Measurements from ENCODE around the gene LCP2. TPM values are rescaled to one million over a fixed set of nuclear protein-coding genes. Genes with fewer than 3 reads are reported as not detected.

LCP2 gene
- total RNA-seq, 1 experiment from 2014 or later, result 0.72 TPM

DNA sequence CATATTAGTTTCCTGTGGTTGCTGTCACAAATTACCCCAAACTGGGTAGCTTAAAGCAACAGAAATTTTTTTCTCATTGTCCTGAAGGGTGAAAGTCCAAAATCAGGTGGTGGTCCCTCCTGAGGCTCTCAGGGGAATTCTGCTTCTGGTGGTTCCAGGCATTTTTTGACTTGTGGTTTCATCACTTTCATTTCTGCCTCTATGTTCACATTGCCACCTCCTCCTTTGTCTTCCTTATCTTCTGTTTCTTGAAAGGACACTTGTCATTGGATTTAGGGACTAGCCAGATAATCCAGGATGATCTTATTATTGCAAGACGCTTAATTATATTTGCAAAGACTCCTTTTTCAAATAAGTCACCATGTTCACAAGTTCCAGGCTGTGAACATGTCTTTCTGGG, 48.4 kb upstream of the LCP2 start:
- no peaks in the 10 kb centered on the region; the same call in 1 of the 2 replicates for H3K27me3 Mint-ChIP-seq (ENCODE audit: low read depth)
- ATAC-seq (no peak), DNase-seq (ENCODE audit: low spot score) (no peak)
- ChIA-PET CTCF (interaction anchor here (1.6 to 2.7 kb wide), 2 partner anchors 58 to 65 kb away, joined by 4 to 11 read pairs; no protein-coding TSS in a partner anchor), POLR2A (no interaction called here)
- H3K4me1 Mint-ChIP-seq, result peaks cover 34% of the 10 kb centered on the region
- H3K4me3 Mint-ChIP-seq, result no peak overlapping the region
- no peak overlapping the region for H3K27ac Mint-ChIP-seq
- TF ChIP-seq ZBTB21 (CRISPR knock-in tag; IDR thresholded peaks at IDR 0.05; ENCODE audit: borderline replicate concordance), result no peak
- H3K36me3 Mint-ChIP-seq, result peaks cover 14% of the 10 kb centered on the region
- H3K9me3 Mint-ChIP-seq, result peaks cover 27% of the 10 kb centered on the region

- TF ChIP-seq AFF4 (CRISPR knock-in tag; IDR thresholded peaks at IDR 0.05; ENCODE audit: borderline replicate concordance), result no peak
- no peak overlapping the region for H3K4me3 Mint-ChIP-seq
- H3K27ac Mint-ChIP-seq, result no peak overlapping the region
- DNase-seq (ENCODE audit: low spot score) (no peak), ATAC-seq (no peak)
- peaks cover 29% of the 10 kb centered on the region for H3K9me3 Mint-ChIP-seq
- H3K36me3 Mint-ChIP-seq, result peaks cover 16% of the 10 kb centered on the region
- ChIA-PET CTCF (interaction anchor here (1.6 kb wide), 1 partner anchor 60 kb away, joined by 3 read pairs; no protein-coding TSS in a partner anchor), POLR2A (no interaction called here)
- no peaks in the 10 kb centered on the region; the same call in 1 of the 2 replicates for H3K27me3 Mint-ChIP-seq (ENCODE audit: low read depth)
- peaks cover 46% of the 10 kb centered on the region for H3K4me1 Mint-ChIP-seq
These were observed 45.6 kb upstream of the LCP2 start for GRCh38 chr5:170343177-170343576.

- peaks cover 29% of the 10 kb centered on the region for H3K9me3 Mint-ChIP-seq
- no peak overlapping the region for H3K27ac Mint-ChIP-seq
- DNase-seq (ENCODE audit: low spot score) (no peak), ATAC-seq (no peak)
- H3K36me3 Mint-ChIP-seq, result peaks cover 16% of the 10 kb centered on the region
- CTCF ChIA-PET, result interaction anchor here (1.6 to 6.8 kb wide), 3 partner anchors 61 to 116 kb away, joined by 3 to 92 read pairs (median 89); no protein-coding TSS in a partner anchor
- no peak overlapping the region for H3K4me3 Mint-ChIP-seq
- peaks cover 46% of the 10 kb centered on the region for H3K4me1 Mint-ChIP-seq
- POLR2A ChIA-PET, result no interaction called here
- no peaks in the 10 kb centered on the region; the same call in 1 of the 2 replicates for H3K27me3 Mint-ChIP-seq (ENCODE audit: low read depth)
- TF ChIP-seq FOXK1 (CRISPR knock-in tag; IDR thresholded peaks at IDR 0.05), result no peak
- no peak for TF ChIP-seq ELF4 (CRISPR knock-in tag; IDR thresholded peaks at IDR 0.05; ENCODE audit: low read depth)
- TF ChIP-seq FOXJ3 (CRISPR knock-in tag; IDR thresholded peaks at IDR 0.05; ENCODE audit: borderline replicate concordance), result no peak
- TF ChIP-seq, protein P1, sequence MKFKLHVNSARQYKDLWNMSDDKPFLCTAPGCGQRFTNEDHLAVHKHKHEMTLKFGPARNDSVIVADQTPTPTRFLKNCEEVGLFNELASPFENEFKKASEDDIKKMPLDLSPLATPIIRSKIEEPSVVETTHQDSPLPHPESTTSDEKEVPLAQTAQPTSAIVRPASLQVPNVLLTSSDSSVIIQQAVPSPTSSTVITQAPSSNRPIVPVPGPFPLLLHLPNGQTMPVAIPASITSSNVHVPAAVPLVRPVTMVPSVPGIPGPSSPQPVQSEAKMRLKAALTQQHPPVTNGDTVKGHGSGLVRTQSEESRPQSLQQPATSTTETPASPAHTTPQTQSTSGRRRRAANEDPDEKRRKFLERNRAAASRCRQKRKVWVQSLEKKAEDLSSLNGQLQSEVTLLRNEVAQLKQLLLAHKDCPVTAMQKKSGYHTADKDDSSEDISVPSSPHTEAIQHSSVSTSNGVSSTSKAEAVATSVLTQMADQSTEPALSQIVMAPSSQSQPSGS (CRISPR knock-in tag; IDR thresholded peaks at IDR 0.05; ENCODE audit: borderline replicate concordance, low read depth), result no peak
- TF ChIP-seq RORB (CRISPR knock-in tag; IDR thresholded peaks at IDR 0.05), result no peak
- no peak for TF ChIP-seq TEAD1 (CRISPR knock-in tag; IDR thresholded peaks at IDR 0.05)
- no peak for TF ChIP-seq JAZF1 (CRISPR knock-in tag; IDR thresholded peaks at IDR 0.05)
- TF ChIP-seq ERG (CRISPR knock-in tag; IDR thresholded peaks at IDR 0.05), result no peak
- TF ChIP-seq ESRRA (CRISPR knock-in tag; IDR thresholded peaks at IDR 0.05; ENCODE audit: borderline replicate concordance), result no peak
- no peak for TF ChIP-seq GABPB1 (CRISPR knock-in tag; IDR thresholded peaks at IDR 0.05)
- TF ChIP-seq, protein P2, sequence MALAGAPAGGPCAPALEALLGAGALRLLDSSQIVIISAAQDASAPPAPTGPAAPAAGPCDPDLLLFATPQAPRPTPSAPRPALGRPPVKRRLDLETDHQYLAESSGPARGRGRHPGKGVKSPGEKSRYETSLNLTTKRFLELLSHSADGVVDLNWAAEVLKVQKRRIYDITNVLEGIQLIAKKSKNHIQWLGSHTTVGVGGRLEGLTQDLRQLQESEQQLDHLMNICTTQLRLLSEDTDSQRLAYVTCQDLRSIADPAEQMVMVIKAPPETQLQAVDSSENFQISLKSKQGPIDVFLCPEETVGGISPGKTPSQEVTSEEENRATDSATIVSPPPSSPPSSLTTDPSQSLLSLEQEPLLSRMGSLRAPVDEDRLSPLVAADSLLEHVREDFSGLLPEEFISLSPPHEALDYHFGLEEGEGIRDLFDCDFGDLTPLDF (CRISPR knock-in tag; IDR thresholded peaks at IDR 0.05), result no peak
These were observed 44.7 kb upstream of the LCP2 start for GRCh38 chr5:170342153-170342725.

Data from WTC11 (cell line).